ENCODE results near the gene LMAN1. TPM values are rescaled to one million over a fixed set of nuclear protein-coding genes. Genes with fewer than 3 reads are reported as not detected.

Gene LMAN1
- total RNA-seq, 4 donors from 2014 or later, result 30.2 to 200 (median 76.8) TPM

DNA sequence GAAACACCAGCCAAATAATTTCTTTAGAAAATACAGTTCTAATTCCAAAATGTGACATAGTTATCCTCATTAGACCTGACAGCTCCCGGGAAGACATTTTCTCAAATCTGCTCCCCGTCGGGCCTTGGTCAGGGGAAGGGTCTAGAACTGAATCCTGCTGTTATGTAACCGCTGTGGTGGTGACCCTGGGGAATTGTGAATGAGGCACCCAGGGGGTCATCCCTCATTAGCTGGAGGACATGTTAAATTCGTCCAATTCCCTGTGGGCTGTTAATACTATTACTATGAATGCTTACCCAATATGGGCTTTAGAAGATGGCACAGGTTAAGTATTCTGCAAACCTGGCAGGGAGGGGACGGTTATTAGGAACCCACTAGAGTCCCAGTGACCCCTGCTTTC lies 52.4 kb downstream of the LMAN1 start:
- DNase-seq, result no peak
- Histone ChIP-seq H3K4me3 (no peak overlapping the region), H3K4me1 (no peaks in the 10 kb centered on the region), H3K27me3 (no peaks in the 10 kb centered on the region), H3K36me3 (no peaks in the 10 kb centered on the region), H3K9me3 (no peaks in the 10 kb centered on the region), H3K27ac (no peak overlapping the region)
- no peak for TF ChIP-seq POLR2A (IDR thresholded peaks at IDR 0.05)
- no peak for TF ChIP-seq CTCF (IDR thresholded peaks at IDR 0.05)
- intact Hi-C loops (cut with DNase I; ENCODE audit: low total_unique reads), result no loop called here

GRCh38 chr18:59305295-59305694 lies 53.8 kb downstream of the LMAN1 start:
- H3K9me3 ChIP-seq, result no peaks in the 10 kb centered on the region
- no peak overlapping the region for H3K27ac ChIP-seq
- no peak overlapping the region for H3K4me3 ChIP-seq
- intact Hi-C loops (cut with DNase I; ENCODE audit: low total_unique reads), result no loop called here
- no peaks in the 10 kb centered on the region for H3K36me3 ChIP-seq
- H3K27me3 ChIP-seq, result no peaks in the 10 kb centered on the region
- DNase-seq, result no peak
- TF ChIP-seq POLR2A (IDR thresholded peaks at IDR 0.05), result no peak
- no peak for TF ChIP-seq CTCF (IDR thresholded peaks at IDR 0.05)
- no peaks in the 10 kb centered on the region for H3K4me1 ChIP-seq

DNA sequence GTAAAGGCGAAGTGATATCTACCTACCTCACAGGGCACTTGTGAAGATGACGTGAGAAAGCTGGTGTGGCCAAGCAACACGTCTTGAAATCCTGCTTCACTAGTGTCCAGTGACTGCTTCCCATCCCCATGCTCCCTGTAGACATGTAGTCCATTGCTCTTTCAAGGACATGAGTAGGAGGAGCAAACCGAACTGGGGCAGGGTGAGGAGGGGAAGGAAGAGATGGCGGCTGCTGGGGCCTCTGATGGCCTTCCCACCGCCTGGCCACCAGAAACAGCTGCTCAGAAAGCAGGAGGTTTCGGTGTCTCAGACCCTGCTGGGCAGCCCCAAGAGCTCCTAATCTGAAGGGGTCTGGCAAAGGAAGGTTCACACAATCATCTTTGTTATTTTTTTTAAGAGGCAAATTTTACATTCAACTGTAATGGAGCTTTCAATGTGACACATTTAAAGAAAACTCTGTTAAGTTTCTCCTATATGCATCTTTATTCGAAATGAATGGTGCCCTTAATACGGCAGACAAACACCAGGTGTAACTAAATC lies 55.3 kb downstream of the LMAN1 start:
- intact Hi-C loops (cut with DNase I; ENCODE audit: low total_unique reads), result no loop called here
- no peak for DNase-seq
- no peaks in the 10 kb centered on the region for H3K36me3 ChIP-seq
- H3K4me1 ChIP-seq, result no peaks in the 10 kb centered on the region
- H3K9me3 ChIP-seq, result no peaks in the 10 kb centered on the region
- no peaks in the 10 kb centered on the region for H3K27me3 ChIP-seq
- no peak overlapping the region for H3K27ac ChIP-seq
- TF ChIP-seq CTCF (IDR thresholded peaks at IDR 0.05) (no peak), POLR2A (IDR thresholded peaks at IDR 0.05) (no peak)
- no peak overlapping the region for H3K4me3 ChIP-seq

- no peak for DNase-seq
- H3K36me3 ChIP-seq, result no peaks in the 10 kb centered on the region
- no peaks in the 10 kb centered on the region for H3K9me3 ChIP-seq
- TF ChIP-seq CTCF (IDR thresholded peaks at IDR 0.05) (no peak), POLR2A (IDR thresholded peaks at IDR 0.05) (no peak)
- H3K4me3 ChIP-seq, result no peak overlapping the region
- no peaks in the 10 kb centered on the region for H3K4me1 ChIP-seq
- H3K27ac ChIP-seq, result no peak overlapping the region
- no peaks in the 10 kb centered on the region for H3K27me3 ChIP-seq
- intact Hi-C loops (cut with DNase I; ENCODE audit: low total_unique reads), result no loop called here
These were observed 56.1 kb downstream of the LMAN1 start for GRCh38 chr18:59303006-59303405.

DNA sequence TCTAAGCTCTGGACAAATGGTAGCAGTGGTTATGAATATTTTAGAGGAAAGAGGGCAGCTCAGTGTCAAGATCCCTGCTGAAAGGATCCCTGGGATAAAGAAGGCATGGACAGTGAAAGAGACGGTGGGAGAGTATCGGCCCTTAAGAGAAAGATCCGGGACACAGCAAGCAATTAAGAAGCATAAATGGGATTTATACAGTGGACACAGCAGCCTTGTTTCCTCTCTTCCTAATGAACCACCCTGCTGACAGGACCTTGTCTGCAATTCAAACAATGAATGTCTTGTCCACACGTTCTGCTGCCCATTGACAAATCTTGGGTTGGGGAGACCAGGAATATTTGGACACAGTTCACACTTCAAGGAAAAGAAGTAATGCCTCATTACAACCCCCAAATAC lies 57.1 kb downstream of the LMAN1 start:
- Histone ChIP-seq H3K4me1 (no peaks in the 10 kb centered on the region), H3K27me3 (no peaks in the 10 kb centered on the region), H3K27ac (no peak overlapping the region), H3K36me3 (no peaks in the 10 kb centered on the region), H3K9me3 (no peaks in the 10 kb centered on the region), H3K4me3 (no peak overlapping the region)
- intact Hi-C loops (cut with DNase I; ENCODE audit: low total_unique reads), result no loop called here
- TF ChIP-seq CTCF (IDR thresholded peaks at IDR 0.05), result no peak
- no peak for TF ChIP-seq POLR2A (IDR thresholded peaks at IDR 0.05)
- no peak for DNase-seq
